ENCODE measurements around the gene WSCD1.

- TF ChIP-seq POLR2A (IDR thresholded peaks at IDR 0.05) (no peak), EP300 (IDR thresholded peaks at IDR 0.05) (no peak)
- TF ChIP-seq, protein P1, sequence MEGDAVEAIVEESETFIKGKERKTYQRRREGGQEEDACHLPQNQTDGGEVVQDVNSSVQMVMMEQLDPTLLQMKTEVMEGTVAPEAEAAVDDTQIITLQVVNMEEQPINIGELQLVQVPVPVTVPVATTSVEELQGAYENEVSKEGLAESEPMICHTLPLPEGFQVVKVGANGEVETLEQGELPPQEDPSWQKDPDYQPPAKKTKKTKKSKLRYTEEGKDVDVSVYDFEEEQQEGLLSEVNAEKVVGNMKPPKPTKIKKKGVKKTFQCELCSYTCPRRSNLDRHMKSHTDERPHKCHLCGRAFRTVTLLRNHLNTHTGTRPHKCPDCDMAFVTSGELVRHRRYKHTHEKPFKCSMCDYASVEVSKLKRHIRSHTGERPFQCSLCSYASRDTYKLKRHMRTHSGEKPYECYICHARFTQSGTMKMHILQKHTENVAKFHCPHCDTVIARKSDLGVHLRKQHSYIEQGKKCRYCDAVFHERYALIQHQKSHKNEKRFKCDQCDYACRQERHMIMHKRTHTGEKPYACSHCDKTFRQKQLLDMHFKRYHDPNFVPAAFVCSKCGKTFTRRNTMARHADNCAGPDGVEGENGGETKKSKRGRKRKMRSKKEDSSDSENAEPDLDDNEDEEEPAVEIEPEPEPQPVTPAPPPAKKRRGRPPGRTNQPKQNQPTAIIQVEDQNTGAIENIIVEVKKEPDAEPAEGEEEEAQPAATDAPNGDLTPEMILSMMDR (IDR thresholded peaks at IDR 0.05) = no peak
These were observed 34.9 kb downstream of the WSCD1 start for GRCh38 chr17:6104956-6105648.

Measured in ovary (tissue), 3 donors.